Stimulated activated naive CD8-positive, alpha-beta T cell treated with anti-CD3 and anti-CD28 coated beads, Interleukin-15, Interleukin-2, amounts not matched to agents 100 U/mL and 50 U/mL, for 24 hours (primary cell): ENCODE results near the gene RPS23.

Experiments used
- ATAC-seq: fragments of 150-1000 bp; cut with Tn5 transposase; one replicate; pipeline ENCODE4 v1.10.0; 2021
- DNase-seq: peaks from one replicate; pipeline ENCODE4 v3.0.0; 2021

Gene RPS23

GRCh38 chr5:82244854-82245635, 33.1 kb downstream of the RPS23 start:
- DNase-seq (no peak), ATAC-seq (no peak)

GRCh38 chr5:82244151-82244550, 34.0 kb downstream of the RPS23 start:
- no peak for DNase-seq
- ATAC-seq: no peak

GRCh38 chr5:82234885-82235284, 43.3 kb downstream of the RPS23 start:
- ATAC-seq (no peak), DNase-seq (no peak)

- ATAC-seq: peak; percentile 82
- peak; percentile 67 for DNase-seq
Measured at GRCh38 chr5:82225525-82226172, 52.5 kb downstream of the RPS23 start.
